Measurements from ENCODE around the gene DIPK1B.

DIPK1B gene

DNA sequence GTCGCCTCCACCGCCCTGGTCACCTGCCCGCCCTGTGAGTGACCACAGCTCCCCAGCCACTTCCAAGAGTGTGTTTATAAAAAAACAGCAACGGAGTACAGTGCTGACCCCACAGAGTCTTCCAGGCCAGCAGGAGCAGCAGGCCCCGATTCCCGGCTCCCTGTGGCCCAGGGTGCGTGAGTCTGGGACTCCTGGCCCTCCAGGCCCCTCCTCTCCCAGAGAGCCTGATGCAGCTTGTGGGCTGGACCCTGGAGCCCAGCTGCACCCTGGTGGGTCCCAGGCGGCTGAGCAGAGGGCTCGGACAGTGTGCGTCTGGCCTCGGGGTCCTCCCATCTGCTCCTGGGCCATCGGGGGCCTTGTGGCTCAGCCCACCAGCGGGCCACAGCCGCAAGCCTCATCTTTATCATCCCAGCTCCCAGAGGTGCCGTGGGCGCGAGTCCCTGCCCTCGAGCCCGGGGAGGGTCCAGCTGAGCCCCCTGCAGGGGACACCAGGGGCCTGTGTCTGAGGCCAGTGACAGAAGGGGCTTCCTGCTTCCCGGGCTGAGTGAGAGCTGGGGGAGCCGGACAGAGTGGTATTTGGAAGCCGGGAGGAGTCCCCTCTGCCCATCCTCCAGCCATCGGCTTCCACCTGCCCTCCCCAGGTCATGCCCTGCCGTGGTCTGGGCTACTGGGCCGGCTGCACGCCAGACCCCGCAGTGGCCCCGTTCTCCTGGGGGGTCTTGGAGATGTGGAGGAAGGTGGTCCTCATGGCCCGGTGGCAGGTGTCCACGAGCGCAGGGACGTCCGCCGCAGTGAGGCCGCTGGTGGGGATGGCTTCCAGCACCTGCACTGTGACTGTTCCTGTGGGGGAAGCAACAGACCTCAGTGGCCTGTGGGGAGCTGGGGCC lies 39.0 kb upstream of the DIPK1B start:
- no peak for DNase-seq

DNA sequence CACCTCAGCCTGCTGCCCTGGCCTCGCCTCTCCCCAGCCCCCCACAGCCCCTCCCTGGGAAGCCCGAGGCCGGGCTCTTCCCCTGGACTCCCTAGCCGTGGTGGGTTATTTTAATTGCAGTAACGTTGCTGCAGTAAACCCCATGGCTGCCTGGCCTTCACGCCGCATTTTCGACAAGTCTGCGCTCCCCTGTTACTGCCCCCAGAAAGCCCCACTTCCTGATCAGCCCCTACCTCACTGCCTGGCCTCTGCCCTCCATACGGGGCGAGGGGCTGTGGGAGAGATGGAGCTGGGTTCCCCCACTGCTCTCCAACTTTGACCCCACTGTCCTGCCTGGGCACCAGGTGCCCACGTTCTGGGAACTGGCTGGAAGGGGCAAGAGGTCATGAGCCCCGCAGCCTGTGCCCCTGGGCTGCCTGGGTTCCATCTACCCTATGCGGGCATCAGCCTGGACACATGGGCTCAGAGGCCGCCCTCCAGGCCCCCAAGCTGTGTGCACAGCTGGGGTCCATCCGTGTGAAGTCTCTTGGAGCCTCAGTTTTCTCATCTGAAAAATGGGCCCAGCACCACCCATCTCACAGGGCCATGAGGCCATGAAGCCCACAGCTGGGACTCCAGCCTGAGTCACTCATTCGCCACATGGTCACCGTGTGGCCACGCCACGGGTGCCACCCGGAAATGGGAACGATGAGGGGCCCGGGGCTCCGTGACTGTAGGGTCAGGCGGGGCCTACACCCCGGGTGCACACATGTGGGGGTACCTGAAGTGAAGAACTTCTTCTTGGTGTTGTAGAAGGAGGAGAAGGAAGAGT lies 38.2 kb upstream of the DIPK1B start:
- DNase-seq = no peak

DNA sequence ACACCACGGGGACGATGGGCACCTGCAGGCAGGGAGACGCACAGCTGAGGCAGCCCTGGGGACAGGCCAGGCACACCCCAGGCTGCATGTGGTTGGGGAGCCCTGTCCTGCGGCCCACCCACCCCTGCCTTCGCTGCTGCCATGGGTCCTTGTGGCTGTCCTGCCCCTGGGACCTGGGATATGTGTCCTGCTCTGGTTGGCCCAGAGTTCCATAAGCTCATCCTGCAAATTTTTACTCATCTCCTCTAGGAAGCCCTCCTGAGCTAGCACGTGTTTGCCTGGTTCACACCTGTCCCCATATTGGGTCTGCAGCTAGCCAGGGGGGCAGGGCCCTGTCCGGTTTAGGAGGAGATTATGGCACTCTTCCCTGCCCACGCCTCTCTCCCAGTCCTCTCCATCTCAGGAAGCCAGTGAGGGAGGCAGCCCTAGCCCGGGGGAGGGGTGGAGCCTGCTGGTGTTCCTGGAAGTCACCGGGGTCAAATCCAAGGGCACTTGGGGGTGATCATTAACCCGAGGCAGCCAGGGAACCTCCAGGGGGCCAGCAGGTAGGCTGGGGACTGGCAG lies 37.5 kb upstream of the DIPK1B start:
- no peak for DNase-seq

DNA sequence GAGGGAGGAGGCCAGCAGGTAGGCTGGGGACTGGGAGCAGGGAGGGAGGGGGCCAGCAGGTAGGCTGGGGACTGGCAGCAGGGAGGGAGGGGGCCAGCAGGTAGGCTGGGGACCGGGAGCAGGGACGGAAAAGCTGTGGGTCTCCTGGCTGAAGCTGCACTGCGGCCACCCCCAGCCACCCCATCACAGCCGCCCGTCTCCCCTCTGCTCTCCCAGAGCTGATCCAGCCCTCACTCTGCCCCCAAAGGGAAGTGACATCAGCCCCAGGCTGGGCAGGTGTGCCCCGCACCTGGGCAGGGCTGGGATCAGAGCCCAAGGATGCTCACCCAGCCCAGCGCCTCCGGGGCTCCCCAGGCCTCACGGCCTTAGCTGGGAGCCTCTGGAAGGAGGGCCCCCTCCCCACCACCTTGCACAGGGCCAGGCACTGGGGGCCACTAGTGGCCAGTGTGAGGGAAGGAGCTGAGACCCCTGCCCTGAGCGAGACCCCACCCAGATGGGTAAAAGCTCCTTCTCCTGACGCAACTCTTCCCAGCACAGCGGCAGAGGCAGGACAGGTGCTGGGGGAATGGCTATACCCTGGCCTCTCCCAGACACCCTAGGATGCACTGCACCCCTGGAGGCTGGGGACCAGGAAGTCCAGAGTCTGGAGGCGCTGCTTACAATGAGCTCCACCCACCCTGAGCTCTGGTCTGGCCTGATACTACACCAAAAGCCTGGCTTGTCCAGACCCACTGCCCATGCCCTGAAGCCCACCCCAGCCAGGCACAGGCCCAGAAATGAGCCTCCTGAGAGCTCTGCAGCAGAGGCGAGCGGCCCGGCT lies 36.7 kb upstream of the DIPK1B start:
- no peak for DNase-seq

DNA sequence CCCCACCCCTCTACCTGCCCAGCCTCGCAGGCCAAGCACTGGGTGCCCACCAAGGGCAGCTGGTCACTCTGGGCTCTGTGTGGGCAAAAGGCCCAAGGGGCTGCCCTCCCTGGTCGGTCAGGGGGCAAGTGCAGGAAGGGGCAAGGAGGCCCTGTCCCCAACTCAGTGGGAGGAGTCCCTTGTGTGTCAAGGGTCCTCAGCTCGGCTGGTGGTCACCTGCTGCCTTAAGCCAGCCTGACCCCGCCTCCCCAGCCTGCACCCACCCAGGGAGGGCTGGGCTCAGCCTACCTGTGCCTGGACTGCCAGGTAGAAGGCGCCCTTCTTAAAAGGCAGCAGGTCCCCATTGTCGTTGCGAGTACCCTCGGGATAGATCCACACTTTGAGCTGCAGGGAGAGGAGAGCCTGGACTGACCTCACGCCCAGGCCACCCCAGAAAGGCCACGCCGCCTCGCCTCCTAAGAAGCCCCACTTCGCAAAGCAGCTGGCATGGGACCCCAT lies 36.0 kb upstream of the DIPK1B start:
- no peak for DNase-seq

DNA sequence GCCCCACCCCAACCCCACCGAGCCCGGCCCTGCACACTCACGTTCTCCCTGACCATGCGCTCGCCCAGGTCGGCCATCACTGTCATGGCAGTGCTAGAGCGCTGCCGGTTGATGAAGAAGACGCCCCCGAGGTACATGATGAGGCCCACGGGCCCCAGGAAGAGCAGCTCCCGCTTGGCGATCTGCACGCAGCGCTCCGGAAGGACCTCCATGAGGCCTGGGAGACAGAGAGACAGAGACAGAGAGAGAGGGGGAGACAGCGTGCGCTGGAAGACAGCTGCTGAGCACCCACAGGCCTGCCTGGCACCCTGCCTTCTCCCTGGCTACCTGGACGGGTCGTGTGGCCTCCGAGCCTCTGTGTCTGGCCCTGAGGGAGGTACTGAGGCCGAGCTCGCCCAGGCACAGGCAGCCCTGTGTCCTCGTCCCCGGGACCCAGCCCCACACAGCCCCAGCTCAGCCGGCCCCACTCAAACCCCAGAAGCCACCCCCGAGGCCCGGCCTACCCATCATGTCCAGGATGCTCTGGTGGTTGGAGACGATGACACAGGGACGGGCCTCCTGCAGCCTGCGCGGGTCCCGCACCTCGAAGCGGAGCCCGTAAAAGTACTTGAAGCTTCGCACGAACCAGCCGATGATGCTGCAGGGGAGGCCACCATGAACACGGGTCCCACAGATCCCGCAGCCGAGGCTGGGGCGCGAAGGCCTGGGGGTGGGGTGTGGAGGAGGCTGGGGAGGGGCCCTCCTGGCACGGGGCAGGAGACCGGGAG lies 35.3 kb upstream of the DIPK1B start:
- DNase-seq = no peak

DNA sequence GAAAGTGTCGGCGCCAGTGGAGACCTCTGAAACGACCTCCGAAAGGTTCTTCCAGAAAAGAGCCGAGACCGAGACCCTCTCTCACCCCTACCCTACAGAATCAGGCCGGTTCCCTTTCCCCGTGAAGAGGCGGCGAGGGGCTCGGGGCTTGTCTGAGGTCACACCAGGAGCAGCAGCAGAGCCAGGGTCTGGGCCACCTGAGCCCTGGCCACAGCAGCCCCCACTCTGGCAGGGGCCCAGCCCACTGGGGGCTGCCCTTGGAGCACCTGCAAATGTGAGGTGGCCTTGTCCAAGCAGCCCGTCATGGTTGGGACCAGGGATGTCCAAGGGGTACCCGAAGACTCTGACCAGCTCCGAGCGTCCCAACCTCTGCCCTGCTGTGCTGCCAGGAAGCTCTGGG lies 34.3 kb upstream of the DIPK1B start:
- DNase-seq = no peak

DNA sequence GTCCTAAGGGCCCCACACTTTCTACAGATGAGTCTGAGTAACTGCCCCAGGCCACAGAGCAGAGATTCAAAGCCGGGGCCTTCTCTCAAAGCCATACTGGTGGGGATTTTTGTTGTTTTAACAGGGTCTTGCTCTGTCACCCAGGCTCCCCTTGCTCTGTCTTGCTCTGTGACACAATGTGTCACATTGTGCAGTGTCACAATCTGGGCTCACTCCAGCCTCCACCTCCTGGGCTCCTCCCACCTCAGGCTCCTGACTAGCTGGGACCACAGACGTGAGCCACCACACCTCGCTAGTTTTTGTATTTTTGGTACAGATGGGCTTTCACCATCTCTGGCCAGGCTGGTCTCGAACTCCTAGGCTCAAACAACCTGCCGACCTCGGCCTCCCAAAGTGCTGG lies 33.7 kb upstream of the DIPK1B start:
- DNase-seq = peak in 1 of 2 experiments; percentile 25

DNA sequence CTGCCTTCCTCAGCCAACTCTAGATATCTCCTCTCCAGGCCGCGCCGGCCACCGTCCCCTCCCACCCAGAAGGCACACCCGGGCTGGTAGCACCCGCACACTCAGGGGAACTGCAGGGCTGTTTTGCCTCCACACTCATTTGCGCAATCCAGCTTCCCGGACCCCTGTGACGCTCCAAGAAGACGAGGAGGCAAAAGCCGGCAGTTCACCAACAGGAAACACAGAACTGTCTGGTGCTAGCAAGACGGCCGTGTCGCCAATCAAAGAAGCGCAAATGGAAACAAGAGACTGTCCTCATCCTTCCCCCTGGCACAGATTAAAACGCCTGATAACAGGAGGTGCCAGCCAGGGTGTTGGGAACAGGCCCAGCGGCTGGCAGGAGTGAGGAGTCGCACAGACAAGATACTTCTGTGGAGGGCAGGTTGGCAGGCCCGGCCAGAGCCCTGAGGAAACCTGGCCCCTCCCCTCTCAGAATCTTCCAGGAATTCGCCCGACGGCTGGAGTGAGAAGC lies 32.9 kb upstream of the DIPK1B start:
- DNase-seq = peak; percentile 94 to 97

DNA sequence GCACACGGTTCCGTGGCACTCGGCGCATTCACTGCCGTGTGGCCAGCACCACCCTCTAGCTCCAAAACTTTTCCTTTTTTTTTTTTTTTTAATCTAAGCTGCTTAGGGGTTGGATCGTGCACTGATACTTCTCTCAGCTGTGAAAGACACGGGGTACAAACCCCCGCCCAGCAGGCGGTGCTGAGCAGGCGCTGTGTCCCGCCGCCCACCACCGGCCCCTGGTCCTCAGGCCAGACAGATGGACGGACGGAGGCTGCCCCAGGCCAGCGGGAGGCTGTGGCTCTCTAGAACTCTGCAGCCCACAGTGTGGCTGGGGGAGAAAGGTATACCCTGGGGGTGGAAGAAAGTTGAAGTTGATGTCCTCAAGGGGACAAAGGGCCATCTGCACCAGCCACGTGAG lies 31.3 kb upstream of the DIPK1B start:
- no peak for DNase-seq

DNA sequence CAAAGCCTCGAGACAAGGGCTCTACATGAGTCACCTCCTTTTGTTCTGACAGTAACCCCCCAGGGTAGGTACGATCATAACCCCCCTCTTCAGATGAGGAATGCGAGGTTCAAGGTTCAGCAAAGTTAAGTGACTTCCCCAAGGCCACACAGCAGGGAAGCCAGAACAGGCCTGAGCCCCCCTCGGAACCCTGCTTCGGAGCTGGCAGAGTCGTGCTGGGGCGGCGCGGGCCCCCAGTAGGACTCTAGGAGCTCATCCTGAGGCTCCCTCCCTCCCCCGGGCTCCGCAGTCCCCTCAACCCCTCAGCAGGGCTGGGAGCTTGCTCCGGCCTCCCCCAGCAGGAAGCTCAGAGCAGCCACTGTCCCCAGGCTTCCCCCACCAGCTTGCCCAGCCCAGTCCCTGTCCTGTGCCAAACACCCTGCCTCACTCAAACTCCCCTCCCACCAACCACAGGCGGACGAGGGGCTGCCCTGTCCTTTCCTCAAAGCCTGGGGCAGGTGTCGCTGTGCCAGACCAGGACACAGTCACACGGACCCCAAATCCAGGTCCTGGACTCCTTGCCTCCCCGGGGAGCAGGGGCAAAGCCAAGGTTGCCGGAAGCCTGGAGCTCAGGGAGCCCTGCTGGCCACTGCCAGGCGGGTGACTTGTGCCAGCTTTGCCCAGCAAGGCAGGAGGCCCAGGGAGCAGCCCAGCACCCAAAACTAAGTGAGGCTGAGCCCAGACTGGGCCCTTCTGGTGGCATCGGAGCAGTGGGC lies 30.2 kb upstream of the DIPK1B start:
- no peak for DNase-seq

DNA sequence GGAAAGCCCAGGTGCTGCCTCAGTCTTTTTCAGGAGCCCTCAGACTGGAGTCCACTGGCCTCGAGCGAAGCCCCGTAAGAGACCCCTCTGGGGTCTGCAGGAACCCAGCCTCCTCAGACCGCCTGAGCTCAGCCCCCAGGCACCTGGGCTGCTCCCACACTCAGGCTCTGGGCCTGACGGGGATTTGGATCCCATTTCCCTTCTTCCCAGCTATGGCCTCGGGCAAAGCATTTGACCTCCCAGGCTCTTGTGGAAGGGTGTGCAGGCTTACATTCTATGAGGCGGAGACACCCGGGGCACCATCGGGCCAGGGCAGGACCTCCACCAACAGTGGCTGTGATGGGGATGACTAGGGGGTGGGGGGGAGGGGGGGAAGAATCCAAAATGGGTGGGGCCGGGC lies 29.7 kb upstream of the DIPK1B start:
- no peak for DNase-seq

DNA sequence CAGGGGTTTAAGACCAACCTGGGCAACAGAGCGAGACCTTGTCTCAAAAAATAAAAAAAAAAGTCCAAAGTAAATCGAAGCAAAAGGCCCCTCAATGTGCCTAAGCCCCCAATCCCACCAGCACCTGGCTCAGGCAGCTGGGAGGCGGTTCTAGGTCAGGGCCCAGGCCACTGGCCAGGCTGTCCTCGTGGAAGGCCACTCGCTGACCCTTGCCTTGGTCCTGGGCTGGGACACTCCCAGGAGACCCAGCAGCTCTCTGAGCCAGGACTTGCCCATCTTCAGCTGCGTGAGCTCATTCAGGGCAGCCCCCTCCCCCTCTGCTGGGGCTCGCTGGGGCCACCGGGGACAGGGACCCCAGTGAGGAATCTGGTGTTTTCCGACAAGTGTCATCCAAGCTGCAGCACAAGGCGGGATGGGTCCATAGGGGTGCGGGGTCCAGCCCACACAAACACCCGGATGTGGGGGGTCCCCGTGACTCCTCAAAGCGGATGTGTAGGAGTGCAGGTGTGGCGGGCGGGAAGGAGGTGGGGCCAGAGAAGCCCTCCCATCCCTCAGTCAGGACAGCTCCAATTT lies 29.1 kb upstream of the DIPK1B start:
- DNase-seq = no peak

DNA sequence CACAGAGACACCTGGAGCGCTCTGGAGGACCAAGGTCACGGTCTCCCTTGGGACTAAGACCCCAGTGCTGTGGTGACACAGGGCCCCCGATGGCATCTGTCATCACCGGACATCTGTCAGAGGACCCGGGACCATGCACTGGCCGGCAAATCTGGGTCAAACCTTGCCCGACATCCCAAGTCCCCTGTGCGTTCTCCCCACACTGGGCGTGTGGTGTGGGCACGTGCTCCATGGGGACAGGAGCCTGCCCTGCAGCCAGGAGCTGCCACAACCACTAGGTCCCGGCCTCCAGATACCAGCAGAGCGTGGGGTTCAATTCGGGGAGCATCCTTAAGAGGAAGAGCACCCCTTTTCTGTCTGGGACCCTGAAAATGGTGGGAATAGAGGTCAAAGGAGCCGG lies 28.6 kb upstream of the DIPK1B start:
- no peak for DNase-seq

DNA sequence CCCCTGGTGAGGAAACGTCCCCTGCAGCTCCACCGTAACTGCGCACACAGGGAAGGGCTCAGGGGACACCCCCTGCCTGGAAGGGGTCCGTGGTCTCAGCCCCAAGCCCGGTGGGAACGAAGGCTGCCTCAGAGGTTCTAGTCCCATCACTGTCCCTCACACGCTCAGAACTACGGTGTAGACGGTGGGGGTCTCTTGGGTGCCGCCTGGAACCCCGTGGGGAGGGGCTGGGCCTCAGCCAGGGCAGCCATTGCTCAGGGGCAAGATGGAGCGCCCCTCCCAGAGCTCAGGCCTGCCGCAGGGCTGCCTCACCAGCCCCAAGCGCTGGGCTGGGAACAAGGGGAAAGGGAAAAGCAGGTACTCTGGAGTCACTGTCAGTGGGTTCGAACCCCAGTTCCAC lies 28.0 kb upstream of the DIPK1B start:
- no peak for DNase-seq

DNA sequence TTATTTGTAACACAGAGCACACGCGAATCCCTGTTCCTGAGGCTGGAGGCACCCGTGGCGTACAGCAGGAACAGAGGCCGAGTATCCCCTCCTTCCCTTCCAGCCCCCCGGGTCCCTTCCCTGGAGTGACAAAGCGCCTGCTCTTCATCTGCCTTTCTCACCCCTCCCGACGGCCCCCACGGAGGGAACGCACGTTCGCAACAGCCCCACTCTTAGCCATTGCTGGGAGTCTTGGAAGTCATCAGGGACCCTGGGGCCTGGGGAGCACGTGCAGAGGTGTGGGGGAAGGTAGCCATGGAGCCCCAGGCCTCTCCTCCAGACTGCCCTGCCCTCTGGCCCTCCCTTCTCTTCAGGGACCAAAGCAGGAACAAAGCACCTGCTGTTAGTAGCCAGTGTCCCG lies 27.6 kb upstream of the DIPK1B start:
- DNase-seq = no peak

DNA sequence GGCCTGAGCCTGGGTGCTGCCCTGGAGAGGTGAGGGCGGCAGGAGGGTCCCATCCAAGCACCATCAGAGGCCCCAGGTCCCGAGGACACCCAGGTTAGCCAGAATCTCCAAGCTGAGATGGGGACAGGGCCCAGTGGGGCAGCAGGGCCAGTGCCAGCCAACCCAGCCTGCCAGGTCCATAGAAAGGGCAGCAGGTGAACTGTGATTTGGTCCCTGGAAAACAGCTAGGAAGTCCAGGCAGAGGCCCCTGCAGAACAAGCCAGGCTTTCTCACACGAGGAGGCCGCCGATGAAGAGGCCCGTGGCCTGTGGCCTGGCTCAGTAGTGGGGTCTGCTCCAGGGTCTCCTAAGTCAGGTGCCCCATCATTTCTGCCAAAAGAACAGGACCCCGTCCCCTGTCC lies 27.2 kb upstream of the DIPK1B start:
- DNase-seq = no peak

DNA sequence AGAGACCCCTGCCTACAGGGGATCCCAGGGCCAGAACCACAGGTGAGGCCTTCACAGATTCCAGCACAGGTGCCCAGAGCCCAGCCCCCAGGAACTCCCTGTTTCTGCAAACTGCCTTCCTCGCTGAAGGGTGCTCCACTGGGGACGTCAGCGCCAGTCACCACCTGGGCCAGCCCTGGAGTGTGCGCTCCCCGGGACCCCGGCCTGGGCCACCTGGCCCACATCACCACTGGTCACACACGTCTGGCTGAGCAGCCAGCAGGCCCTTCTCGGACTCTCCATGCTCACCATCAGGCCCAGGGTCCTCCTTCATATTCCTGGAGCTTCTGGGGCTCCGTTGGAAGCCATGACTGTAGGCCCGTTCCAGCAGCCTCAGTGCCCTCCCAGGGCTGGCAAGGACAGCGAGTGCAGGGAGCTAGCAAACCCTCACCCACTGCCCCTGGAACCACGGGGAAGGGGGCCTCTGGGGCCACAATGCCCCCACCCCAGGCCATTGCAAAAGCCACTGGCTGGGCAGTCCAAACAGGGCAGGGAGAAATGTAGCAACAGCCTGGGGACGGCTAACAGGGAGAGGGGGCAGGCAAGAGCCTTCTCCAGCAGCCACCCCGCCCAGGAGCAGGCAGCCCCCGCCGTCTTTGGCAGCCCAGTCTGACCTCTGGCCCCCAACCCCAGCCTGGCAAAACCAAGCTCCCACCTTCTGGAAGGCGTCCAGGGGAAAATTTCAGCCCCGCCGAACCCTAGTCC lies 26.4 kb upstream of the DIPK1B start:
- DNase-seq = no peak

DNA sequence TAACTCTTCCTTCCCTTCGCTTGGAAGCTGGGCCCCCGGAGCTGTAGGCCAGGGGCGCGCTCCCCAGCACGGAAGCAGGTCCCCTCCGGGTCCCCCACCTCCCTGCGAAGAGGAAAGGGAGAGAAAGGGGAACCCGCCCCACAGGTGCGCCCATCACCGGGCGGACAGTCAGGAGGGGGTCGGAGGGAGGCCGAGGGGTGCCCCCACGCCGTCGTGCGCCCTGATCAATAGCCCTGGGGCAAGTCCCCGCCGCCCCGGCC lies 25.9 kb upstream of the DIPK1B start:
- DNase-seq = no peak

All from Kasumi-1 (cell line).